PC-9 (cell line): ENCODE data around the gene CXCL17. TPM values are rescaled to one million over a fixed set of nuclear protein-coding genes. Genes with fewer than 3 reads are reported as not detected.

Source experiments
- BruUV-seq: library from RNA; stranded (reverse); fragments of 400-500 nt; replicated peaks from 2 replicates; lab custom pipeline; 2021; lab: Mats Ljungman, UMichigan
- CTCF ChIA-PET: fragments of 300-600 bp; sonication (Branson Sonifier 250); formaldehyde crosslinking; loops from one replicate; lab custom pipeline; 2022; ENCODE audit warnings: antibody characterized with exemption; lab: Charles Lee
- POLR2A ChIA-PET: fragments of 300-600 bp; sonication (Branson Sonifier 250); formaldehyde crosslinking; loops from one replicate; lab custom pipeline; 2022; ENCODE audit warnings: antibody characterized with exemption; ENCODE audit not compliant: unreplicated experiment; lab: Charles Lee
- DNase-seq, 2 experiments: peaks; one replicate each; pipeline versions ENCODE4 v3.0.0 to v3.0.0-alpha.2; 2015 to 2022; ENCODE audit warnings: mixed read lengths in 1 of 2
- H2AFZ ChIP-seq: fragments of 200-600 bp; sonication (generic); 2 replicates; pipeline ENCODE4 v1.8.1; 2017; ENCODE audit warnings: antibody characterized with exemption
- H3F3A ChIP-seq: fragments of 200-600 bp; sonication (generic); 2 replicates; pipeline ENCODE4 v1.8.1; 2017; ENCODE audit warnings: antibody characterized with exemption, mild to moderate bottlenecking, low read depth; ENCODE audit not compliant: insufficient read depth
- H3K27ac ChIP-seq: fragments of 200-600 bp; sonication (generic); 2 replicates; pipeline ENCODE4 v1.6.1; 2016; ENCODE audit warnings: mixed run types
- H3K27me3 ChIP-seq: fragments of 200-600 bp; sonication (generic); 2 replicates; pipeline ENCODE4 v1.6.1; 2016; ENCODE audit warnings: low read depth, mixed run types; ENCODE audit not compliant: insufficient read depth
- H3K36me3 ChIP-seq: fragments of 200-600 bp; sonication (generic); 2 replicates; pipeline ENCODE4 v1.6.1; 2016; ENCODE audit warnings: low read depth, mixed run types
- H3K4me1 ChIP-seq: fragments of 200-600 bp; sonication (generic); replicated peaks from 2 replicates; pipeline ENCODE4 v1.6.1; 2016; ENCODE audit warnings: mixed run types; ENCODE audit not compliant: insufficient read depth
- H3K4me2 ChIP-seq: fragments of 200-600 bp; sonication (generic); 2 replicates; pipeline ENCODE4 v1.6.1; 2017; ENCODE audit warnings: mixed run types
- H3K4me3 ChIP-seq: fragments of 200-600 bp; sonication (generic); 2 replicates; pipeline ENCODE4 v1.6.1; 2016; ENCODE audit warnings: mixed run types
- H3K79me2 ChIP-seq: fragments of 200-600 bp; sonication (generic); 2 replicates; pipeline ENCODE4 v1.6.1; 2017; ENCODE audit warnings: low read depth, mixed run types
- H3K9me2 ChIP-seq: fragments of 200-600 bp; sonication (generic); 2 replicates; pipeline ENCODE4 v1.8.1; 2017; ENCODE audit warnings: mild to moderate bottlenecking; ENCODE audit not compliant: insufficient read depth
- H3K9me3 ChIP-seq: fragments of 200-600 bp; sonication (generic); 2 replicates; pipeline ENCODE4 v1.8.1; 2016; ENCODE audit warnings: low read depth; ENCODE audit not compliant: insufficient read depth
- H4K20me1 ChIP-seq: fragments of 200-600 bp; sonication (generic); 2 replicates; pipeline ENCODE4 v1.8.1; 2017; ENCODE audit not compliant: insufficient read depth
- CTCF ChIP-seq: fragments of 200-600 bp; sonication (generic); conservative IDR thresholded peaks from 2 replicates; pipeline ENCODE4 v1.6.1; 2017; ENCODE audit warnings: mixed run types, antibody characterized with exemption, mild to moderate bottlenecking, moderate library complexity
- EZH2 ChIP-seq: fragments of 200-600 bp; sonication (generic); IDR thresholded peaks from 2 replicates; pipeline ENCODE4 v1.8.0; 2017; ENCODE audit warnings: antibody characterized with exemption, low read depth
- intact Hi-C: fragments of 100-400 bp; cut with micrococcal nuclease; formaldehyde crosslinking; loops from one replicate; pipeline ENCODE4 v1.10.0; 2022; ENCODE audit not compliant: unreplicated experiment
- total RNA-seq: library from RNA; stranded (reverse); gene quantifications from 2 replicates; pipeline ENCODE4 v1.2.3, GENCODE V29; 2021

CXCL17 gene
- total RNA-seq, 1 experiment from 2014 or later, result 0.41 TPM

GRCh38 chr19:42406111-42406510 is 36.6 kb downstream of the CXCL17 start:
- Histone ChIP-seq H3K36me3 (no peaks in the 10 kb centered on the region), H3K4me2 (no peak overlapping the region), H3K4me1 (peaks cover 18% of the 10 kb centered on the region), H3K4me3 (no peak overlapping the region), H3F3A (peaks cover 4% of the 10 kb centered on the region; the same call in 1 of the 2 replicates), H3K27ac (no peak overlapping the region), H3K79me2 (no peaks in the 10 kb centered on the region), H3K9me2 (no peaks in the 10 kb centered on the region), H3K9me3 (no peaks in the 10 kb centered on the region), H2AFZ (no peak overlapping the region), H4K20me1 (no peaks in the 10 kb centered on the region), H3K27me3 (no peaks in the 10 kb centered on the region)
- no TSS peak for BruUV-seq
- no peak for TF ChIP-seq CTCF
- TF ChIP-seq EZH2, result no peak
- intact Hi-C loops, result no loop called here
- DNase-seq, result no peak
- CTCF ChIA-PET, result no interaction called here
- POLR2A ChIA-PET, result interaction anchor here (0.6 kb wide), 1 partner anchor 360 kb away, joined by 4 read pairs; no protein-coding TSS in a partner anchor

GRCh38 chr19:42403586-42403985 is 39.2 kb downstream of the CXCL17 start:
- H4K20me1 ChIP-seq, result no peaks in the 10 kb centered on the region
- H3K27ac ChIP-seq, result no peak overlapping the region
- H3K79me2 ChIP-seq, result no peaks in the 10 kb centered on the region
- H3K9me2 ChIP-seq, result no peaks in the 10 kb centered on the region
- peak in 1 of 2 experiments; percentile 16 for DNase-seq
- intact Hi-C loops, result no loop called here
- no peaks in the 10 kb centered on the region for H3K36me3 ChIP-seq
- H3F3A ChIP-seq, result peaks cover 8% of the 10 kb centered on the region; the same call in 1 of the 2 replicates
- H3K4me2 ChIP-seq, result no peak overlapping the region
- CTCF ChIA-PET, result interaction anchor here (0.6 kb wide), 1 partner anchor 17 kb away, joined by 3 read pairs; no protein-coding TSS in a partner anchor
- H3K4me3 ChIP-seq, result no peak overlapping the region
- no TSS peak for BruUV-seq
- POLR2A ChIA-PET, result interaction anchor here (0.6 kb wide), 1 partner anchor 8 kb away, joined by 4 read pairs; no protein-coding TSS in a partner anchor
- no peaks in the 10 kb centered on the region for H3K27me3 ChIP-seq
- no peak overlapping the region for H2AFZ ChIP-seq
- 0 out of 2 replicates have a peak, but pooled peaks cover 2% of the 10 kb centered on the region for H3K4me1 ChIP-seq
- no peak for TF ChIP-seq EZH2
- no peak for TF ChIP-seq CTCF
- H3K9me3 ChIP-seq, result no peaks in the 10 kb centered on the region

- ChIA-PET POLR2A (no interaction called here), CTCF (no interaction called here)
- peaks cover 8% of the 10 kb centered on the region; the same call in 1 of the 2 replicates for H3F3A ChIP-seq
- H3K4me3 ChIP-seq, result no peak overlapping the region
- peaks cover 9% of the 10 kb centered on the region for H3K79me2 ChIP-seq
- TF ChIP-seq EZH2, result no peak
- TF ChIP-seq CTCF, result no peak
- H3K4me1 ChIP-seq, result peaks cover 5% of the 10 kb centered on the region
- H3K9me3 ChIP-seq, result no peaks in the 10 kb centered on the region
- H3K27ac ChIP-seq, result no peak overlapping the region
- no peaks in the 10 kb centered on the region for H3K9me2 ChIP-seq
- no peaks in the 10 kb centered on the region for H3K36me3 ChIP-seq
- H2AFZ ChIP-seq, result no peak overlapping the region
- no peaks in the 10 kb centered on the region for H3K27me3 ChIP-seq
- intact Hi-C loops, result no loop called here
- no peaks in the 10 kb centered on the region for H4K20me1 ChIP-seq
- no TSS peak for BruUV-seq
- H3K4me2 ChIP-seq, result no peak overlapping the region
- DNase-seq, result peak in 1 of 2 experiments; percentile 23
Measured at GRCh38 chr19:42402376-42403116, 40.2 kb downstream of the CXCL17 start.
